Measurements from ENCODE around the gene COL5A1.

Gene COL5A1

GRCh38 chr9:134804871-134805270 is 163.3 kb downstream of the COL5A1 start:
- FAIRE-seq, result no peak
- no peak for DNase-seq (ENCODE audit: insufficient read length, low spot score)

- no peak for DNase-seq (ENCODE audit: insufficient read length, low spot score)
- FAIRE-seq, result no peak
Measured at GRCh38 chr9:134807716-134808446, 166.3 kb downstream of the COL5A1 start.

GRCh38 chr9:134808447-134808792 is 166.8 kb downstream of the COL5A1 start:
- no peak for DNase-seq (ENCODE audit: insufficient read length, low spot score)
- peak; percentile 54 for FAIRE-seq

GRCh38 chr9:134809292-134809691 is 167.7 kb downstream of the COL5A1 start:
- DNase-seq (ENCODE audit: insufficient read length, low spot score) (no peak), FAIRE-seq (no peak)

- DNase-seq (ENCODE audit: insufficient read length, low spot score), result no peak
- FAIRE-seq, result no peak
Measured at GRCh38 chr9:134809826-134810225, 168.2 kb downstream of the COL5A1 start.

GRCh38 chr9:134811079-134811672 is 169.6 kb downstream of the COL5A1 start:
- no peak for DNase-seq (ENCODE audit: insufficient read length, low spot score)
- no peak for FAIRE-seq

- FAIRE-seq (no peak), DNase-seq (ENCODE audit: insufficient read length, low spot score) (peak; percentile 10)
Measured at GRCh38 chr9:134811673-134812342, 170.2 kb downstream of the COL5A1 start.

GRCh38 chr9:134812343-134812673 is 170.7 kb downstream of the COL5A1 start:
- FAIRE-seq (no peak), DNase-seq (ENCODE audit: insufficient read length, low spot score) (no peak)

GRCh38 chr9:134813841-134814240 is 172.2 kb downstream of the COL5A1 start:
- FAIRE-seq, result no peak

GRCh38 chr9:134814598-134815215 is 173.1 kb downstream of the COL5A1 start:
- FAIRE-seq (no peak), DNase-seq (ENCODE audit: insufficient read length, low spot score) (no peak)

More at GRCh38 chr9:134813841-134814240, 172.2 kb downstream of the COL5A1 start:
- no peak for DNase-seq (ENCODE audit: insufficient read length, low spot score)

- no peak for DNase-seq (ENCODE audit: insufficient read length, low spot score)
- FAIRE-seq, result no peak
Measured at GRCh38 chr9:134815435-134816214, 174.0 kb downstream of the COL5A1 start.

- FAIRE-seq (no peak), DNase-seq (ENCODE audit: insufficient read length, low spot score) (no peak)
Measured at GRCh38 chr9:134816264-134816663, 174.7 kb downstream of the COL5A1 start.

- FAIRE-seq (no peak), DNase-seq (ENCODE audit: insufficient read length, low spot score) (no peak)
Measured at GRCh38 chr9:134818000-134818568, 176.5 kb downstream of the COL5A1 start.

GRCh38 chr9:134818591-134818990 is 177.0 kb downstream of the COL5A1 start:
- DNase-seq (ENCODE audit: insufficient read length, low spot score) (no peak), FAIRE-seq (no peak)

- FAIRE-seq (no peak), DNase-seq (ENCODE audit: insufficient read length, low spot score) (no peak)
Measured at GRCh38 chr9:134820901-134821300, 179.3 kb downstream of the COL5A1 start.

- DNase-seq (ENCODE audit: insufficient read length, low spot score) (no peak), FAIRE-seq (no peak)
Measured at GRCh38 chr9:134822541-134822940, 180.9 kb downstream of the COL5A1 start.

GRCh38 chr9:134823623-134824022 is 182.0 kb downstream of the COL5A1 start:
- peak; percentile 46 for FAIRE-seq
- no peak for DNase-seq (ENCODE audit: insufficient read length, low spot score)

- DNase-seq (ENCODE audit: insufficient read length, low spot score), result no peak
- FAIRE-seq, result no peak
Measured at GRCh38 chr9:134824583-134824982, 183.0 kb downstream of the COL5A1 start.

- DNase-seq (ENCODE audit: insufficient read length, low spot score) (no peak), FAIRE-seq (no peak)
Measured at GRCh38 chr9:134825025-134825424, 183.4 kb downstream of the COL5A1 start.
